Hematopoietic multipotent progenitor cell (in vitro differentiated cells): ENCODE data around the gene ZNF346. TPM values are rescaled to one million over a fixed set of nuclear protein-coding genes. Genes with fewer than 3 reads are reported as not detected.
"Not testable (repeated sequence)": the region's sequence is repeated elsewhere in the genome, so short reads cannot be mapped to it uniquely, and the experiment has no call there.

ENCODE experiments used
- DNase-seq, 3 donors: peaks; one replicate each; pipeline ENCODE4 v3.0.0-alpha.2; 2011 to 2015; ENCODE audit warnings: low read depth in 2 of 3, low spot score in 2 of 3
- total RNA-seq: library from RNA; depleted of rRNA; stranded (reverse); fragments of >200 nt; gene quantifications from one replicate; pipeline ENCODE4 v1.2.3, GENCODE V29; 2012

ZNF346 gene
- total RNA-seq, 1 donor = 27.2 TPM

GRCh38 chr5:177008716-177009115, 13.8 kb upstream of the ZNF346 start:
- no peak for DNase-seq

GRCh38 chr5:177010153-177010552, 12.3 kb upstream of the ZNF346 start:
- no peak for DNase-seq

- no peak for DNase-seq
Observed at GRCh38 chr5:177015156-177015555, 7.3 kb upstream of the ZNF346 start.

GRCh38 chr5:177018341-177018740, 4.2 kb upstream of the ZNF346 start:
- DNase-seq = no peak

- no peak for DNase-seq
Observed at GRCh38 chr5:177020033-177020432, 2.5 kb upstream of the ZNF346 start.

GRCh38 chr5:177023303-177023664, 788 bp downstream of the ZNF346 start:
- peak in 1 of 3 donors; percentile 19 for DNase-seq

- DNase-seq = no peak
Observed at GRCh38 chr5:177024559-177024958, 2.1 kb downstream of the ZNF346 start.

- peak in 1 of 3 donors; percentile 3 for DNase-seq
Observed at GRCh38 chr5:177025101-177025601, 2.7 kb downstream of the ZNF346 start.

- no peak for DNase-seq
Observed at GRCh38 chr5:177027665-177028064, 5.2 kb downstream of the ZNF346 start.

- DNase-seq = no peak
Observed at GRCh38 chr5:177029498-177029897, 7.0 kb downstream of the ZNF346 start.

GRCh38 chr5:177035976-177036375, 13.5 kb downstream of the ZNF346 start:
- no peak for DNase-seq

GRCh38 chr5:177036443-177036842, 13.9 kb downstream of the ZNF346 start:
- DNase-seq = no peak

- DNase-seq = no peak
Observed at GRCh38 chr5:177036921-177037320, 14.4 kb downstream of the ZNF346 start.

- DNase-seq = no peak
Observed at GRCh38 chr5:177040814-177041420, 18.4 kb downstream of the ZNF346 start.

GRCh38 chr5:177041936-177042335, 19.4 kb downstream of the ZNF346 start:
- DNase-seq = no peak

- DNase-seq = no peak
Observed at GRCh38 chr5:177043114-177043513, 20.6 kb downstream of the ZNF346 start.

GRCh38 chr5:177043958-177044357, 21.5 kb downstream of the ZNF346 start:
- no peak for DNase-seq

GRCh38 chr5:177044641-177045040, 22.1 kb downstream of the ZNF346 start:
- no peak for DNase-seq

- DNase-seq = no peak
Observed at GRCh38 chr5:177045631-177046030, 23.1 kb downstream of the ZNF346 start.

- DNase-seq = not testable (repeated sequence)
Observed at GRCh38 chr5:177048531-177048930, 26.0 kb downstream of the ZNF346 start.

- no peak for DNase-seq
Observed at GRCh38 chr5:177049285-177049684, 26.8 kb downstream of the ZNF346 start.

- no peak for DNase-seq
Observed at GRCh38 chr5:177064500-177065277, 42.2 kb downstream of the ZNF346 start.
